NCI-H526 (cell line): ENCODE data around the gene MRTFA.
A peak's percentile ranks its signal among the peaks of the same experiment; 100 is the strongest.

Experiments
- DNase-seq, 2 experiments: peaks; one replicate each; lab custom pipeline; 2025; lab: John Stamatoyannopoulos, UW

MRTFA gene

GRCh38 chr22:40491990-40492631 lies 144.4 kb downstream of the MRTFA start:
- no peak for DNase-seq

GRCh38 chr22:40487663-40488249 lies 148.8 kb downstream of the MRTFA start:
- peak in 1 of 2 experiments; percentile 4 for DNase-seq

GRCh38 chr22:40486962-40487602 lies 149.4 kb downstream of the MRTFA start:
- no peak for DNase-seq

- DNase-seq: no peak
These were observed 150.5 kb downstream of the MRTFA start for GRCh38 chr22:40485813-40486667.

- no peak for DNase-seq
These were observed 151.4 kb downstream of the MRTFA start for GRCh38 chr22:40484906-40485669.

- no peak for DNase-seq
These were observed 153.6 kb downstream of the MRTFA start for GRCh38 chr22:40482886-40483285.

- DNase-seq: no peak
These were observed 154.1 kb downstream of the MRTFA start for GRCh38 chr22:40482391-40482790.

- no peak for DNase-seq
These were observed 155.5 kb downstream of the MRTFA start for GRCh38 chr22:40480996-40481395.

- DNase-seq: no peak
These were observed 156.5 kb downstream of the MRTFA start for GRCh38 chr22:40479887-40480538.

- peak; percentile 22 to 25 for DNase-seq
These were observed 157.3 kb downstream of the MRTFA start for GRCh38 chr22:40479126-40479800.

- DNase-seq: no peak
These were observed 158.0 kb downstream of the MRTFA start for GRCh38 chr22:40478338-40479125.

GRCh38 chr22:40477683-40478337 lies 158.7 kb downstream of the MRTFA start:
- DNase-seq: no peak

GRCh38 chr22:40476341-40476740 lies 160.2 kb downstream of the MRTFA start:
- DNase-seq: no peak

- no peak for DNase-seq
These were observed 162.8 kb downstream of the MRTFA start for GRCh38 chr22:40473703-40474102.

- DNase-seq: no peak
These were observed 163.9 kb downstream of the MRTFA start for GRCh38 chr22:40472579-40472978.

GRCh38 chr22:40472051-40472450 lies 164.5 kb downstream of the MRTFA start:
- no peak for DNase-seq

GRCh38 chr22:40469181-40469580 lies 167.3 kb downstream of the MRTFA start:
- DNase-seq: no peak

- DNase-seq: no peak
These were observed 167.9 kb downstream of the MRTFA start for GRCh38 chr22:40468616-40469015.

- no peak for DNase-seq
These were observed 169.5 kb downstream of the MRTFA start for GRCh38 chr22:40466976-40467375.
